K562 (cell line): ENCODE results near the gene MAN1B1. TPM values are rescaled to one million over a fixed set of nuclear protein-coding genes. Genes with fewer than 3 reads are reported as not detected.
A peak's percentile ranks its signal among the peaks of the same experiment; 100 is the strongest.

ENCODE experiments used
- ATAC-seq: fragments of 200-7000 bp; cut with Tn5 transposase; 3 replicates; pipeline ENCODE4 v1.9.1; 2020; ENCODE audit warnings: moderate library complexity
- BruUV-seq: library from RNA; stranded (reverse); fragments of 400-500 nt; replicated peaks from 2 replicates; lab custom pipeline; 2021; lab: Mats Ljungman, UMichigan
- CTCF ChIA-PET: fragments of 300-600 bp; formaldehyde crosslinking; extraction: SDS; loops from one replicate; lab custom pipeline; 2021; ENCODE audit warnings: low intra/inter-chr PET ratio; lab: Yijun Ruan, JAX
- POLR2A ChIA-PET: fragments of 300-600, 350-650 bp; sonication (Branson Sonifier 250); formaldehyde crosslinking; extraction: SDS; loops from one replicate; lab custom pipeline; 2021; ENCODE audit warnings: antibody characterized with exemption, inconsistent platforms; lab: Yijun Ruan, JAX
- DNase-seq, 4 experiments: peaks; one replicate each; pipeline versions ENCODE4 v3.0.0 to v3.0.0-alpha.2; 2011 to 2018; ENCODE audit warnings: low spot score in 3 of 4, mixed read lengths in 3 of 4; ENCODE audit errors: extremely low read depth in 1 of 4
- FAIRE-seq: peaks from 2 replicates; lab custom pipeline; 2011; peaks lifted over from hg19 to GRCh38; lab: Jason Lieb, UNC
- H2AFZ ChIP-seq: 2 replicates; pipeline ENCODE4 v1.6.0; 2011; ENCODE audit warnings: low read depth, low read length, control low read depth, inconsistent platforms
- H3K27ac ChIP-seq: fragments of 200-600 bp; 3 replicates; pipeline ENCODE4 v1.8.0; 2011; ENCODE audit warnings: low read depth, mild to moderate bottlenecking, control low read depth, inconsistent platforms, low read length, moderate library complexity, mixed read lengths; ENCODE audit errors: extremely low read depth
- H3K27me3 ChIP-seq, 2 experiments: fragments of 300-600 bp in 1 of 2; 2 replicates in 1 of 2; 3 replicates in 1 of 2; pipeline versions ENCODE4 v1.6.0 to v1.8.0; 2011; ENCODE audit warnings: inconsistent platforms in 2 of 2, low read length in 2 of 2, mild to moderate bottlenecking in 1 of 2, mixed read lengths in 1 of 2, moderate library complexity in 1 of 2; ENCODE audit not compliant: control insufficient read depth in 2 of 2, insufficient read depth in 2 of 2
- H3K36me3 ChIP-seq: fragments of 300-600 bp; 3 replicates; pipeline ENCODE4 v1.8.0; 2011; ENCODE audit warnings: mild to moderate bottlenecking, low read length, inconsistent platforms; ENCODE audit not compliant: control insufficient read depth, insufficient read depth
- H3K4me1 ChIP-seq, 2 experiments: fragments of 200-600 bp in 1 of 2; replicated peaks in 1 of 2; 2 replicates in 1 of 2; 3 replicates in 1 of 2; pipeline versions ENCODE4 v1.5.1 to v1.8.0; 2011; ENCODE audit warnings: inconsistent platforms in 2 of 2, low read length in 2 of 2, mild to moderate bottlenecking in 1 of 2, mixed read lengths in 1 of 2, moderate library complexity in 1 of 2; ENCODE audit not compliant: control insufficient read depth in 2 of 2, insufficient read depth in 2 of 2
- H3K4me2 ChIP-seq: 2 replicates; pipeline ENCODE4 v1.6.1; 2011; ENCODE audit warnings: low read length, control low read depth, inconsistent platforms, mixed read lengths; ENCODE audit not compliant: insufficient read depth
- H3K4me3 ChIP-seq: fragments of 200-600 bp; sonication (generic), shearing (Covaris generic); 2 replicates; pipeline ENCODE4 v1.5.1; 2016; ENCODE audit warnings: control low read depth, inconsistent platforms
- H3K79me2 ChIP-seq: fragments of 200-600 bp; 3 replicates; pipeline ENCODE4 v1.8.0; 2011; ENCODE audit warnings: low read length, inconsistent platforms; ENCODE audit not compliant: control insufficient read depth, insufficient read depth
- H3K9ac ChIP-seq, 2 experiments: 2 replicates each; pipeline versions ENCODE4 v1.6.0 to v1.6.1; 2011; ENCODE audit warnings: low read depth in 2 of 2, low read length in 2 of 2, control low read depth in 1 of 2, inconsistent platforms in 1 of 2, mild to moderate bottlenecking in 1 of 2, mixed read lengths in 1 of 2; ENCODE audit not compliant: insufficient read depth in 1 of 2
- H3K9me1 ChIP-seq: one replicate; pipeline ENCODE4 v1.6.0; 2011; ENCODE audit warnings: inconsistent platforms, mild to moderate bottlenecking, low read length, moderate library complexity; ENCODE audit not compliant: control insufficient read depth, insufficient read depth
- H3K9me3 ChIP-seq: replicated peaks from 2 replicates; pipeline ENCODE4 v1.5.1; 2011; ENCODE audit warnings: low read depth, low read length, inconsistent platforms; ENCODE audit not compliant: control insufficient read depth, insufficient read depth
- H4K20me1 ChIP-seq: replicated peaks from 2 replicates; pipeline ENCODE4 v1.6.1; 2011; ENCODE audit warnings: low read length, inconsistent platforms, mixed read lengths; ENCODE audit not compliant: control insufficient read depth, insufficient read depth
- HNRNPL ChIP-seq: fragments of 200-400 bp; formaldehyde crosslinking; IDR thresholded peaks from 2 replicates; pipeline ENCODE4 v1.6.1; 2017; ENCODE audit warnings: low read depth, mild to moderate bottlenecking, low read length
- JUNB ChIP-seq: fragments of 450-650 bp; formaldehyde crosslinking; conservative IDR thresholded peaks from 2 replicates; pipeline ENCODE4 v1.4.0; 2020; ENCODE audit warnings: mild to moderate bottlenecking
- PHF21A ChIP-seq: fragments of 450-650 bp; IDR thresholded peaks from 2 replicates; pipeline ENCODE4 v1.6.1; 2017; ENCODE audit warnings: low read depth, borderline replicate concordance
- POLR2G ChIP-seq: fragments of 200-400 bp; formaldehyde crosslinking; IDR thresholded peaks from 2 replicates; pipeline ENCODE4 v1.6.1; 2017; ENCODE audit warnings: low read depth, mild to moderate bottlenecking, antibody characterized with exemption, low read length, moderate library complexity
- RBFOX2 ChIP-seq: fragments of 200-400 bp; formaldehyde crosslinking; IDR thresholded peaks from 2 replicates; pipeline ENCODE4 v1.6.1; 2017; ENCODE audit warnings: low read depth, mild to moderate bottlenecking, low read length, moderate library complexity
- SMAD3 ChIP-seq: fragments of 450-650 bp; formaldehyde crosslinking; conservative IDR thresholded peaks from 2 replicates; pipeline ENCODE4 v1.4.0; 2020; ENCODE audit warnings: mild to moderate bottlenecking
- TBL1XR1 ChIP-seq, 2 experiments: IDR thresholded peaks; 2 replicates each; pipeline ENCODE4 v1.6.1; 2012; ENCODE audit warnings: improper control_type of control experiment in 2 of 2, low read length in 2 of 2, mild to moderate bottlenecking in 1 of 2
- XRCC4 ChIP-seq: IDR thresholded peaks from one replicate; pipeline ENCODE4 v1.6.1; 2011; ENCODE audit not compliant: insufficient read depth, insufficient read length; ENCODE audit errors: extremely low read depth
- WGBS: fragments of 100-300 bp; shearing (Covaris generic); methylation state at CpG from one replicate; pipeline ENCODE4 v1.1.6; 2016; ENCODE audit warnings: low coverage, mixed read lengths; ENCODE audit not compliant: insufficient coverage; ENCODE audit errors: missing lambda C conversion rate; 5-methylcytosine and 5-hydroxymethylcytosine counted together
- in situ Hi-C: fragments of 300-500 bp; cut with MboI; formaldehyde crosslinking; loops from 4 replicates; pipeline ENCODE4 v1.15.0; 2018; ENCODE audit warnings: inconsistent platforms, mixed read lengths
- intact Hi-C: fragments of 100-400 bp; cut with micrococcal nuclease; formaldehyde crosslinking; loops from 2 replicates; pipeline ENCODE4 v1.14.2; 2022
- polyA plus RNA-seq, 8 experiments: library from polyadenylated mRNA; depleted of rRNA in 4 of 8; stranded (reverse) in 5 of 8; unstranded in 3 of 8; fragments of >200 nt; fragmentation: Nextera tagmentation in 2 of 8; fragmentation: Illumina TruSeq in 1 of 8; extraction: Ambion mirVana in 2 of 8; extraction: Trizol in 1 of 8; gene quantifications; 2 replicates each; pipeline versions ENCODE4 v1.2.1 to v1.2.3, GENCODE V29; 2011 to 2014; ENCODE audit warnings: inconsistent platforms in 1 of 8, missing spikeins in 1 of 8
- total RNA-seq, 7 experiments: library from RNA; depleted of rRNA in 6 of 7; stranded (reverse); fragments of >200 nt in 6 of 7; fragmentation: Illumina TruSeq in 2 of 7; extraction: Trizol in 2 of 7; gene quantifications; 2 replicates each; pipeline versions ENCODE4 v1.2.1 to v1.2.3, GENCODE V29; 2011 to 2021; ENCODE audit warnings: low replicate concordance in 1 of 7

MAN1B1 gene
- total and polyA plus RNA-seq, 9 of the 15 experiments (the other 6 are each of a cell fraction or from before 2014, with no cell fraction given) = 0.55 to 36.6 (median 27.3) TPM

DNA sequence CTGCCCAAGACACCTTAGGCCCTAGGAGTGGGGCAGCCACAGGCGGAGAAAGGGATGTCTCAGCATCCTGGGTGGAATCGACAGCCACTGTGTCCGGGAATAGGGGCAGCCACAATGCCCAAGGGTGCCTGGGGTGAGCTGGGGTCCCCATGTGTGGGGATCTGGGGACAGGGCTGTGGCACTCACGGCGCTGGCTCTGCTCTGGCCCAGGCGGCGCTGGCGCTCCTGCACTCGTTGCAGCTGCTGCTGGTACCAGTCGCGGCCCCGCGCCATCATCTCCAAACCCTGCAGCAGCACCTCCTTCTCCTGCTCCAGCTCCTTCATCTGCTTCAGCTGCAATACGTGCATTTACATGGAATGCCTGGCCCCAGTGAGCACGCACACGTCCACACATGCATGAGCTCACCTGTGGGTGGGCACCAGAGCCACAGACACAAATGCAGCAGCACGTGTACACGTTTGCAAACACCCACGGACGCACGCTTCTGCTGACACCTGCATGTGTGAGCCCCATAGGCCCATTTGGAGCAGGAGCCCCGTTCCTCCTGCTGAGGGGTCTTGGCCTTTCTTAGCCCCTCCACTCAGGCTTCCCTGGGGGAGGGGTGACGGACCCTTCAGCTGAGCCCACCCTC, 21.3 kb upstream of the MAN1B1 start:
- TF ChIP-seq SMAD3 (CRISPR knock-in tag) (no peak), PHF21A (no peak)
- no peak for DNase-seq
- Histone ChIP-seq H3K9me3 (no peaks in the 10 kb centered on the region), H2AFZ (no peak overlapping the region), H4K20me1 (peaks cover 22% of the 10 kb centered on the region), H3K4me3 (no peak overlapping the region), H3K36me3 (peaks cover 41% of the 10 kb centered on the region; the same call in 2 of the 3 replicates), H3K79me2 (peaks cover 31% of the 10 kb centered on the region), H3K4me2 (no peak overlapping the region), H3K4me1 (peaks cover 18 to 65% of the 10 kb centered on the region in 2 experiments; a peak in 4 of 5 replicates), H3K9me1 (peaks cover 8% of the 10 kb centered on the region), H3K27me3 (no peaks in the 10 kb centered on the region), H3K27ac (no peak overlapping the region), H3K9ac (no peak overlapping the region; a peak in 1 of 4 replicates)
- CTCF ChIA-PET = no interaction called here
- FAIRE-seq = no peak
- no TSS peak for BruUV-seq
- in situ Hi-C loops (no loop called here), intact Hi-C loops (no loop called here)
- no peak for ATAC-seq
- WGBS = 89% methylated on average over 19 of the region's 23 CpGs
- POLR2A ChIA-PET = no interaction called here

DNA sequence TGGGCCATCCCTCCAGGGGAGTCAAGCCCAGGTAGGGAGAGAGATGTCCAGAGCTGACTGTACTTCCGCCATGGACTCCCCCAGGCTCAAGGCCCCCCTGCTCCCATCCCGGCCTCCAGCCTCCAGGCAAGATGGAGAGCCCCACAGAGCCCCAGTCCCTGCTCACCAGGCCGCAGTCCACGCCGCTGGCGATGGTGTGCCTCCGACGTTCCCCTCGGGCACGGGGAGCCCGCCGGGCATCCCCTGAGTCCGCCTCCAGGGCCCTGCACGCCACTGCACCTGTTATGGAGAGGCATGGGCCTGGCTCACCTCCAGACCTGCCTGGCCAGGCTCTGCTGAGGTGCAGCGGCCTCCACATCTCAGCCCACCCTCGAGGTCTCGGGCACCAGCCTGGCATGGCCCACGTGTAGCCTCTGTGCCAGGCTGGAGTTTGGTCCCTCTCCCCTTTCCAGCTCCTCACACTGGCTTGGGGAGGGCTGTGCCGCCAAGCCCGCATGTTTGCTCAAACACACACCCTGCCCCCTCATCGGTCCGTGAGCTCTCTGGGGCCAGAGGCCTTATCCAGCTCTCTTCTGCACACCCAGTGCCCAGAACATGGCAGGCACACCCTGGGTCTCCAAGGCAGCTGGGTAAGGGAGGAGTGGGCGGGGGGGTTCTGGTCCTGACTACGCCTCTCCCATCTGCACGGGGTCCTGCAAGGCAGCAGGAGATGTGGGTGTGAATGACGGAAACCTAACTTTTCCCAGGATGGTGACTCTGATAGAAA, 20.5 kb upstream of the MAN1B1 start:
- H3K36me3 ChIP-seq = peaks cover 41% of the 10 kb centered on the region; the same call in 2 of the 3 replicates
- peaks cover 22% of the 10 kb centered on the region for H4K20me1 ChIP-seq
- 92% methylated on average over 16 of the region's 26 CpGs for WGBS
- peaks cover 36% of the 10 kb centered on the region for H3K79me2 ChIP-seq
- H2AFZ ChIP-seq = no peak overlapping the region
- TSS peak; percentile 21 for BruUV-seq
- no peaks in the 10 kb centered on the region for H3K9me3 ChIP-seq
- TF ChIP-seq POLR2G (peak; percentile 53; the same call in 1 of the 2 replicates), HNRNPL (0 out of 2 replicates have a peak, but pooled peaks have one; percentile 52), XRCC4 (no peak), RBFOX2 (peak; percentile 54), TBL1XR1 (IDR thresholded peaks at IDR 0.05; ENCODE audit: low read length in 2 of 2) (no peak), JUNB (CRISPR knock-in tag) (no peak), SMAD3 (CRISPR knock-in tag) (no peak)
- H3K9me1 ChIP-seq = peaks cover 8% of the 10 kb centered on the region
- in situ Hi-C loops = no loop called here
- H3K4me3 ChIP-seq = no peak overlapping the region
- H3K9ac ChIP-seq = peak overlapping the region in 1 of 2 experiments; percentile 30; a peak in 1 of 4 replicates
- H3K4me1 ChIP-seq = peaks cover 23 to 73% of the 10 kb centered on the region in 2 experiments
- ATAC-seq (no peak), FAIRE-seq (no peak), DNase-seq (no peak)
- intact Hi-C loops = loop anchor here (2.0 kb wide), 1 partner anchor 19 kb away; the partner anchor contains the start of gene NPDC1
- H3K27me3 ChIP-seq = no peaks in the 10 kb centered on the region
- CTCF ChIA-PET = no interaction called here
- POLR2A ChIA-PET = interaction anchor here (0.6 to 1.8 kb wide), 6 partner anchors 9 to 174 kb away, joined by 3 to 4 read pairs (median 4); no protein-coding TSS in a partner anchor
- no peak overlapping the region for H3K4me2 ChIP-seq
- H3K27ac ChIP-seq = no peak overlapping the region
